Spleen (tissue), 11 donors: Measurements from ENCODE around the gene NUDT3. TPM values are rescaled to one million over a fixed set of nuclear protein-coding genes. Genes with fewer than 3 reads are reported as not detected.

ENCODE experiments used
- DNase-seq: peaks from one replicate; pipeline ENCODE4 v3.0.0-alpha.2; 2020
- H3K27ac ChIP-seq, 8 donors: fragments of 200-600 bp; sonication (generic) in 7 of 8; 1 replicate in 4 of 8; 2 replicates in 4 of 8; pipeline versions ENCODE4 v1.5.0 to v1.8.0; 2016 to 2021; ENCODE audit warnings: inconsistent platforms in 4 of 8, mild to moderate bottlenecking in 4 of 8, moderate library complexity in 1 of 8
- H3K27me3 ChIP-seq, 7 donors: fragments of 200-600 bp; sonication (generic) in 6 of 7; replicated peaks in 1 of 7; 1 replicate in 4 of 7; 2 replicates in 3 of 7; pipeline versions ENCODE4 v1.5.0 to v1.8.0; 2016 to 2021; ENCODE audit warnings: inconsistent platforms in 3 of 7, mild to moderate bottlenecking in 1 of 7
- H3K36me3 ChIP-seq, 6 donors: fragments of 200-600 bp; sonication (generic) in 5 of 6; 1 replicate in 4 of 6; 2 replicates in 2 of 6; pipeline versions ENCODE4 v1.5.0 to v1.8.0; 2016 to 2021; ENCODE audit warnings: inconsistent platforms in 2 of 6
- H3K4me1 ChIP-seq, 6 donors: fragments of 200-600 bp; sonication (generic) in 5 of 6; 1 replicate in 3 of 6; 2 replicates in 3 of 6; pipeline versions ENCODE4 v1.5.0 to v1.8.0; 2016 to 2021; ENCODE audit warnings: inconsistent platforms in 3 of 6
- H3K4me3 ChIP-seq, 8 donors: fragments of 200-600 bp; sonication (generic) in 7 of 8; 1 replicate in 4 of 8; 2 replicates in 4 of 8; pipeline versions ENCODE4 v1.5.0 to v1.8.0; 2016 to 2021; ENCODE audit warnings: inconsistent platforms in 4 of 8, mild to moderate bottlenecking in 4 of 8, moderate library complexity in 2 of 8
- H3K9me3 ChIP-seq, 8 donors: fragments of 200-600 bp; sonication (generic) in 7 of 8; 1 replicate in 4 of 8; 2 replicates in 4 of 8; pipeline versions ENCODE4 v1.5.0 to v1.8.0; 2016 to 2021; ENCODE audit warnings: inconsistent platforms in 4 of 8
- CTCF ChIP-seq, 11 experiments: fragments of 200-600 bp in 7 of 11; fragments of 450-650 bp in 4 of 11; sonication (generic) in 4 of 11; IDR thresholded peaks in 8 of 11; conservative IDR thresholded peaks in 3 of 11; 1 replicate in 7 of 11; 2 replicates in 4 of 11; pipeline versions ENCODE4 v1.4.0 to v1.8.0; 2016 to 2021; ENCODE audit warnings: antibody characterized with exemption in 11 of 11, inconsistent platforms in 4 of 11, mild to moderate bottlenecking in 1 of 11
- POLR2A ChIP-seq, 3 donors: fragments of 450-650 bp; IDR thresholded peaks; one replicate each; pipeline ENCODE4 v1.5.1; 2017; ENCODE audit warnings: antibody characterized with exemption in 3 of 3, mild to moderate bottlenecking in 1 of 3
- POLR2AphosphoS5 ChIP-seq, 3 donors: sonication (generic); formaldehyde crosslinking; IDR thresholded peaks; one replicate each; pipeline ENCODE4 v1.5.1; 2017; ENCODE audit warnings: antibody characterized with exemption in 3 of 3
- WGBS, 5 donors: extraction: QIAGEN DNeasy Blood & Tissue Kit in 3 of 5; methylation state at CpG; one replicate each; pipeline versions ENCODE4 v1.1.5 to v1.1.7; 2013 to 2018; 5-methylcytosine and 5-hydroxymethylcytosine counted together
- intact Hi-C: fragments of 100-400 bp; cut with DNase I; formaldehyde crosslinking; loops from one replicate; pipeline ENCODE4 v1.15.0; 2023; ENCODE audit warnings: low total_unique reads
- polyA plus RNA-seq, 3 donors: library from polyadenylated mRNA; stranded (reverse); fragments of 200-250 nt; gene quantifications; one replicate each; pipeline ENCODE4 v1.2.1, GENCODE V29; 2013
- total RNA-seq, 7 donors: library from RNA; depleted of rRNA in 3 of 7; stranded (reverse); fragments of >200 nt in 3 of 7; fragmentation: NEBNext Ultra II Directional in 4 of 7; extraction: Animal tissue kit (Norgen Biotek cat#: 25700) in 4 of 7; gene quantifications; one replicate each; pipeline versions ENCODE4 v1.1.0 to v1.2.1, GENCODE V29; 2016 to 2021
- donor health status: healthy with polysubstance abuse.
- donor health status: DM: no; HTN: no; CAD: no; lungs with moderate emphysema.
- donor health status: DM: no; HTN: no; CAD: no.
- donor health status: Bipolar disorder and iron deficiency.
- donor health status: healthy.
- donor health status: DM: no; HTN: no; CAD: no.
- donor health status: DM: yes; HTN: yes; CAD: no.

Gene NUDT3
- total and polyA plus RNA-seq, 10 donors: 9.2 to 54.2 (median 37.8) TPM

GRCh38 chr6:34241351-34242215, 150.9 kb downstream of the NUDT3 start:
- H3K27me3 ChIP-seq: no peaks in the 10 kb centered on the region
- H3K4me3 ChIP-seq: no peak overlapping the region
- peak; percentile 61 for DNase-seq
- peaks cover 0 to 65% (median 25%) of the 10 kb centered on the region in 6 donors for H3K36me3 ChIP-seq
- peak overlapping the region in 1 of 8 donors; percentile 14 for H3K27ac ChIP-seq
- TF ChIP-seq POLR2A (IDR thresholded peaks at IDR 0.05) (no peak), POLR2AphosphoS5 (IDR thresholded peaks at IDR 0.05) (peak in 1 of 3 donors; percentile 5), CTCF (IDR thresholded peaks at IDR 0.05 in 8 of 11, conservative IDR thresholded peaks at IDR 0.05 in 3 of 11) (no peak)
- intact Hi-C loops: no loop called here
- no peaks in the 10 kb centered on the region for H3K9me3 ChIP-seq
- 87 to 92% (median 89%) methylated on average over 13 of the region's 13 CpGs for WGBS, 5 donors
- peaks cover 14 to 74% (median 46%) of the 10 kb centered on the region in 6 donors for H3K4me1 ChIP-seq

- H3K4me1 ChIP-seq: peaks cover 14 to 75% (median 48%) of the 10 kb centered on the region in 6 donors
- no peak overlapping the region for H3K4me3 ChIP-seq
- 91 to 95% (median 94%) methylated on average over 20 to 22 of the region's 22 CpGs for WGBS, 5 donors
- intact Hi-C loops: no loop called here
- peak in 1 of 3 donors; percentile 16 for TF ChIP-seq POLR2AphosphoS5 (IDR thresholded peaks at IDR 0.05)
- no peak for TF ChIP-seq POLR2A (IDR thresholded peaks at IDR 0.05)
- DNase-seq: peak; percentile 72
- peaks cover 0 to 56% (median 25%) of the 10 kb centered on the region in 6 donors for H3K36me3 ChIP-seq
- H3K9me3 ChIP-seq: no peaks in the 10 kb centered on the region
- peak overlapping the region in 1 of 8 donors; percentile 30 for H3K27ac ChIP-seq
- H3K27me3 ChIP-seq: no peaks in the 10 kb centered on the region
Measured at GRCh38 chr6:34240329-34241248, 151.9 kb downstream of the NUDT3 start.

GRCh38 chr6:34239893-34240292, 152.6 kb downstream of the NUDT3 start:
- H3K27me3 ChIP-seq: no peaks in the 10 kb centered on the region
- intact Hi-C loops: no loop called here
- WGBS, 5 donors: 90 to 100% (median 94%) methylated on average over 2 of the region's 2 CpGs
- no peak overlapping the region for H3K4me3 ChIP-seq
- DNase-seq: peak; percentile 22
- TF ChIP-seq POLR2AphosphoS5 (IDR thresholded peaks at IDR 0.05) (no peak), POLR2A (IDR thresholded peaks at IDR 0.05) (no peak), CTCF (IDR thresholded peaks at IDR 0.05 in 8 of 11, conservative IDR thresholded peaks at IDR 0.05 in 3 of 11) (no peak)
- peaks cover 0 to 49% (median 25%) of the 10 kb centered on the region in 6 donors for H3K36me3 ChIP-seq
- H3K9me3 ChIP-seq: no peaks in the 10 kb centered on the region
- H3K27ac ChIP-seq: peak overlapping the region in 1 of 8 donors; percentile 30
- H3K4me1 ChIP-seq: peaks cover 14 to 77% (median 51%) of the 10 kb centered on the region in 6 donors

- 90 to 94% (median 90%) methylated on average over 3 of the region's 3 CpGs for WGBS, 5 donors
- Histone ChIP-seq H3K9me3 (no peaks in the 10 kb centered on the region), H3K27ac (no peak overlapping the region), H3K4me1 (peaks cover 14 to 76% (median 47%) of the 10 kb centered on the region in 6 donors), H3K36me3 (peaks cover 0 to 45% (median 25%) of the 10 kb centered on the region in 6 donors), H3K27me3 (no peaks in the 10 kb centered on the region), H3K4me3 (no peak overlapping the region)
- peak; percentile 25 for DNase-seq
- TF ChIP-seq POLR2AphosphoS5 (IDR thresholded peaks at IDR 0.05) (no peak), CTCF (IDR thresholded peaks at IDR 0.05 in 8 of 11, conservative IDR thresholded peaks at IDR 0.05 in 3 of 11) (no peak), POLR2A (IDR thresholded peaks at IDR 0.05) (no peak)
- intact Hi-C loops: no loop called here
Measured at GRCh38 chr6:34239500-34239825, 153.0 kb downstream of the NUDT3 start.
